Endothelial cell (in vitro differentiated cells): ENCODE measurements around the gene UCHL1. TPM values are rescaled to one million over a fixed set of nuclear protein-coding genes. Genes with fewer than 3 reads are reported as not detected.

Experiments used
- DNase-seq: peaks from one replicate; pipeline ENCODE4 v3.0.0; 2021; ENCODE audit warnings: low spot score
- H3K27ac Mint-ChIP-seq: one replicate; pipeline ENCODE4 v1.8.0; 2021; ENCODE audit warnings: mixed read lengths, inconsistent platforms; ENCODE audit not compliant: unreplicated experiment
- H3K27me3 Mint-ChIP-seq: one replicate; pipeline ENCODE4 v1.8.0; 2021; ENCODE audit warnings: mild to moderate bottlenecking, moderate library complexity, mixed read lengths, inconsistent platforms; ENCODE audit not compliant: unreplicated experiment
- H3K36me3 Mint-ChIP-seq: one replicate; pipeline ENCODE4 v1.8.0; 2021; ENCODE audit warnings: mild to moderate bottlenecking, low read depth, mixed read lengths, inconsistent platforms; ENCODE audit not compliant: unreplicated experiment
- H3K4me1 Mint-ChIP-seq: one replicate; pipeline ENCODE4 v1.8.0; 2021; ENCODE audit warnings: mild to moderate bottlenecking, mixed read lengths, inconsistent platforms; ENCODE audit not compliant: unreplicated experiment
- H3K4me3 Mint-ChIP-seq: one replicate; pipeline ENCODE4 v1.8.0; 2021; ENCODE audit warnings: mild to moderate bottlenecking, mixed read lengths, inconsistent platforms; ENCODE audit not compliant: unreplicated experiment
- H3K9me3 Mint-ChIP-seq: one replicate; pipeline ENCODE4 v1.8.0; 2021; ENCODE audit warnings: mixed read lengths, inconsistent platforms; ENCODE audit not compliant: unreplicated experiment
- CTCF ChIP-seq: fragments of 200-600 bp; sonication (generic); IDR thresholded peaks from one replicate; pipeline ENCODE4 v1.5.0; 2021; ENCODE audit warnings: antibody characterized with exemption; ENCODE audit not compliant: unreplicated experiment
- total RNA-seq: library from RNA; stranded (reverse); fragmentation: NEBNext Ultra II Directional; extraction: Animal tissue kit (Norgen Biotek cat#: 25700); gene quantifications from one replicate; pipeline ENCODE4 v1.2.1, GENCODE V29; 2021; ENCODE audit not compliant: unreplicated experiment

UCHL1 gene
- total RNA-seq, 1 donor from 2014 or later = 397 TPM

- Mint-ChIP-seq H3K27me3 (peaks cover 14% of the 10 kb centered on the region), H3K4me3 (peak overlapping the region; percentile 94), H3K9me3 (no peaks in the 10 kb centered on the region), H3K36me3 (peaks cover 4% of the 10 kb centered on the region), H3K4me1 (peaks cover 41% of the 10 kb centered on the region), H3K27ac (peak overlapping the region; percentile 92)
- TF ChIP-seq CTCF = no peak
- DNase-seq = no peak
These were observed 40.8 kb upstream of the UCHL1 start for GRCh38 chr4:41215969-41216293.

- TF ChIP-seq CTCF = peak; percentile 37
- H3K27me3 Mint-ChIP-seq = peaks cover 14% of the 10 kb centered on the region
- peaks cover 41% of the 10 kb centered on the region for H3K4me1 Mint-ChIP-seq
- peak; percentile 67 for DNase-seq
- no peaks in the 10 kb centered on the region for H3K9me3 Mint-ChIP-seq
- H3K4me3 Mint-ChIP-seq = peak overlapping the region; percentile 94
- H3K36me3 Mint-ChIP-seq = peaks cover 4% of the 10 kb centered on the region
- H3K27ac Mint-ChIP-seq = peak overlapping the region; percentile 98
These were observed 40.3 kb upstream of the UCHL1 start for GRCh38 chr4:41216294-41217019.

- Mint-ChIP-seq H3K36me3 (peaks cover 4% of the 10 kb centered on the region), H3K4me1 (peaks cover 39% of the 10 kb centered on the region), H3K9me3 (no peaks in the 10 kb centered on the region), H3K4me3 (peak overlapping the region; percentile 89), H3K27me3 (peaks cover 14% of the 10 kb centered on the region), H3K27ac (peak overlapping the region; percentile 98)
- no peak for TF ChIP-seq CTCF
- DNase-seq = no peak
These were observed 39.8 kb upstream of the UCHL1 start for GRCh38 chr4:41217020-41217333.

- peaks cover 4% of the 10 kb centered on the region for H3K36me3 Mint-ChIP-seq
- peaks cover 37% of the 10 kb centered on the region for H3K4me1 Mint-ChIP-seq
- no peak for DNase-seq
- H3K9me3 Mint-ChIP-seq = no peaks in the 10 kb centered on the region
- TF ChIP-seq CTCF = no peak
- H3K27ac Mint-ChIP-seq = peak overlapping the region; percentile 98
- no peak overlapping the region for H3K4me3 Mint-ChIP-seq
- H3K27me3 Mint-ChIP-seq = peaks cover 14% of the 10 kb centered on the region
These were observed 39.4 kb upstream of the UCHL1 start for GRCh38 chr4:41217374-41217773.

- peaks cover 4% of the 10 kb centered on the region for H3K36me3 Mint-ChIP-seq
- no peak overlapping the region for H3K27ac Mint-ChIP-seq
- H3K9me3 Mint-ChIP-seq = no peaks in the 10 kb centered on the region
- H3K4me3 Mint-ChIP-seq = no peak overlapping the region
- H3K4me1 Mint-ChIP-seq = peaks cover 26% of the 10 kb centered on the region
- DNase-seq = no peak
- peaks cover 4% of the 10 kb centered on the region for H3K27me3 Mint-ChIP-seq
- no peak for TF ChIP-seq CTCF
These were observed 38.0 kb upstream of the UCHL1 start for GRCh38 chr4:41218703-41219102.
